ENCODE measurements around the gene GALNT2. TPM values are rescaled to one million over a fixed set of nuclear protein-coding genes. Genes with fewer than 3 reads are reported as not detected.

Gene GALNT2
- total and polyA plus RNA-seq, 2 of the 4 experiments (the other 2 are of a cell fraction), result 50.4 to 189 TPM

DNA sequence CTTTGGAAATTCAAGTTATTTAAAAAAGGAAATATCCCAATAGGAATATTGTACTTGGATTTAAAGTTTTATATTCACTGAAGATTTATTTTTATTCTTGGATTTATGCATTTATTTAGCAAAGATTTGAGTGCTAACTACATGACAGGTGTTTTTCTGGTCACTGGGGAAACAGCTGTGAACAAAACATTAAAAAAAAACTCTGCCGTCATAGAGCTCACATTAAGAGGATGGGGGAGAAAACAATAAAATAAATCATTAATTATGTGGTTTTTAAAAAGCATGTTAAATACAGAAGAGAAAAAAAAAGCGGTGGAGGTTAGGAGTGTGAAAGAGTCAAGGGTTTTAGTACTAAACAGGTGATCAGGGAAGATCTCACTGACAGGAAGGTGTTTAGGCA is 149.9 kb downstream of the GALNT2 start:
- CTCF ChIA-PET, result no interaction called here

More for the DNA sequence above, 149.9 kb downstream of the GALNT2 start:
- no peak overlapping the region for H3K4ac ChIP-seq (ENCODE audit: low read depth, low read length)
- in situ Hi-C loops (cut with MboI; ENCODE audit: low sequenced_read_pairs), result no loop called here
- no peak overlapping the region for H3K56ac ChIP-seq (ENCODE audit: extremely low read depth, insufficient read depth, low read length)
- no peak overlapping the region for H4K8ac ChIP-seq (ENCODE audit: low read depth in 2 of 2, low read length in 2 of 2)
- no peak overlapping the region for H2BK120ac ChIP-seq (ENCODE audit: low read depth, low read length)
- H3K79me1 ChIP-seq (ENCODE audit: low read depth in 1 of 2, low read length in 2 of 2), result peaks cover 26 to 60% of the 10 kb centered on the region in 2 experiments
- H2AK9ac ChIP-seq (replicated peaks; ENCODE audit: low read depth, low read length, poor library complexity), result no peak overlapping the region
- peaks cover 15% of the 10 kb centered on the region; the same call in 1 of the 2 replicates for H3K9me1 ChIP-seq (ENCODE audit: insufficient read depth, low read length)
- no peak overlapping the region for H3K4me2 ChIP-seq (ENCODE audit: low read depth, low read length)
- peaks cover 4% of the 10 kb centered on the region for H3K4me1 ChIP-seq (ENCODE audit: control insufficient read depth, insufficient read depth, low read length)
- H4K20me1 ChIP-seq (ENCODE audit: insufficient read depth, low read length), result peaks cover 46% of the 10 kb centered on the region
- intact Hi-C loops (cut with micrococcal nuclease), result no loop called here
- H3K23ac ChIP-seq (ENCODE audit: low read depth, low read length), result no peak overlapping the region
- no peak overlapping the region for H2AK5ac ChIP-seq (ENCODE audit: low read depth, low read length)
- H4K5ac ChIP-seq (ENCODE audit: low read depth, low read length), result no peak overlapping the region
- no peak for ATAC-seq (ENCODE audit: low read depth)
- no peak overlapping the region for H2BK15ac ChIP-seq (ENCODE audit: low read depth, low read length)
- no peak overlapping the region for H3K9ac ChIP-seq (ENCODE audit: low read depth, low read length)
- no peaks in the 10 kb centered on the region for H3K27me3 ChIP-seq (ENCODE audit: control insufficient read depth, insufficient read depth, low read length)
- no peak overlapping the region for H2AFZ ChIP-seq (replicated peaks; ENCODE audit: low read length, poor library complexity)
- H2BK20ac ChIP-seq (ENCODE audit: low read depth, low read length), result no peak overlapping the region
- no peak overlapping the region for H4K91ac ChIP-seq (ENCODE audit: insufficient read depth, low read depth, low read length)
- dilution Hi-C loops (cut with HindIII; ENCODE audit: low sequenced_read_pairs, unreplicated experiment), result no loop called here
- H3K36me3 ChIP-seq (ENCODE audit: control insufficient read depth, insufficient read depth, low read length), result peaks cover 3% of the 10 kb centered on the region; the same call in 1 of the 2 replicates
- DNase-seq, result no peak
- H3K18ac ChIP-seq (ENCODE audit: low read depth, low read length), result no peak overlapping the region
- H3K4me3 ChIP-seq (ENCODE audit: insufficient read depth, low read depth, low read length), result no peak overlapping the region
- no peak overlapping the region for H2BK5ac ChIP-seq (ENCODE audit: low read depth, low read length, poor library complexity, severe bottlenecking)
- POLR2A ChIA-PET (ENCODE audit: unreplicated experiment), result no interaction called here
- WGBS, 2 experiments (ENCODE audit: extremely low coverage in 2 of 2, insufficient read length in 1 of 2), result no CpG with 5 or more reads among the region's 2 CpGs
- no peak overlapping the region for H3K27ac ChIP-seq (ENCODE audit: insufficient read depth, low read length)
- BruUV-seq (replicated peaks), result no TSS peak
- H3K14ac ChIP-seq (replicated peaks; ENCODE audit: low read depth, low read length), result no peak overlapping the region
- TF ChIP-seq, protein P1, sequence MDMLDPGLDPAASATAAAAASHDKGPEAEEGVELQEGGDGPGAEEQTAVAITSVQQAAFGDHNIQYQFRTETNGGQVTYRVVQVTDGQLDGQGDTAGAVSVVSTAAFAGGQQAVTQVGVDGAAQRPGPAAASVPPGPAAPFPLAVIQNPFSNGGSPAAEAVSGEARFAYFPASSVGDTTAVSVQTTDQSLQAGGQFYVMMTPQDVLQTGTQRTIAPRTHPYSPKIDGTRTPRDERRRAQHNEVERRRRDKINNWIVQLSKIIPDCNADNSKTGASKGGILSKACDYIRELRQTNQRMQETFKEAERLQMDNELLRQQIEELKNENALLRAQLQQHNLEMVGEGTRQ (IDR thresholded peaks at IDR 0.05; ENCODE audit: low read depth, low read length), result no peak
- TF ChIP-seq, protein P2, sequence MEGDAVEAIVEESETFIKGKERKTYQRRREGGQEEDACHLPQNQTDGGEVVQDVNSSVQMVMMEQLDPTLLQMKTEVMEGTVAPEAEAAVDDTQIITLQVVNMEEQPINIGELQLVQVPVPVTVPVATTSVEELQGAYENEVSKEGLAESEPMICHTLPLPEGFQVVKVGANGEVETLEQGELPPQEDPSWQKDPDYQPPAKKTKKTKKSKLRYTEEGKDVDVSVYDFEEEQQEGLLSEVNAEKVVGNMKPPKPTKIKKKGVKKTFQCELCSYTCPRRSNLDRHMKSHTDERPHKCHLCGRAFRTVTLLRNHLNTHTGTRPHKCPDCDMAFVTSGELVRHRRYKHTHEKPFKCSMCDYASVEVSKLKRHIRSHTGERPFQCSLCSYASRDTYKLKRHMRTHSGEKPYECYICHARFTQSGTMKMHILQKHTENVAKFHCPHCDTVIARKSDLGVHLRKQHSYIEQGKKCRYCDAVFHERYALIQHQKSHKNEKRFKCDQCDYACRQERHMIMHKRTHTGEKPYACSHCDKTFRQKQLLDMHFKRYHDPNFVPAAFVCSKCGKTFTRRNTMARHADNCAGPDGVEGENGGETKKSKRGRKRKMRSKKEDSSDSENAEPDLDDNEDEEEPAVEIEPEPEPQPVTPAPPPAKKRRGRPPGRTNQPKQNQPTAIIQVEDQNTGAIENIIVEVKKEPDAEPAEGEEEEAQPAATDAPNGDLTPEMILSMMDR (conservative IDR thresholded peaks at IDR 0.05; ENCODE audit: low read depth, low read length), result no peak
- TF ChIP-seq MXI1 (IDR thresholded peaks at IDR 0.05; ENCODE audit: borderline replicate concordance, low read depth, low read length), result no peak
- no peak for TF ChIP-seq CHD1 (IDR thresholded peaks at IDR 0.05; ENCODE audit: low read depth, low read length)
- TF ChIP-seq FOS (IDR thresholded peaks at IDR 0.05; ENCODE audit: low read depth, low read length), result no peak
- TF ChIP-seq MAZ (IDR thresholded peaks at IDR 0.05; ENCODE audit: borderline replicate concordance, low read depth, low read length), result no peak
- no peak for TF ChIP-seq RAD21 (IDR thresholded peaks at IDR 0.05; ENCODE audit: low read length)
- no peak for TF ChIP-seq RFX5 (IDR thresholded peaks at IDR 0.05; ENCODE audit: low read depth, low read length)
- no peaks in the 10 kb centered on the region for H3K9me3 ChIP-seq (ENCODE audit: control insufficient read depth, insufficient read depth, low read length)

Measured in IMR-90 (cell line).